HEK293T (cell line): ENCODE data around the gene MAD1L1.

ENCODE experiments used
- ARNT ChIP-seq: fragments of 450-650 bp; IDR thresholded peaks from 2 replicates; pipeline ENCODE4 v1.6.1; 2017; ENCODE audit warnings: mild to moderate bottlenecking
- HDGF ChIP-seq: fragments of 450-650 bp; IDR thresholded peaks from 2 replicates; pipeline ENCODE4 v1.6.1; 2017; ENCODE audit warnings: antibody characterized with exemption, borderline replicate concordance
- NFRKB ChIP-seq: fragments of 450-650 bp; IDR thresholded peaks from 2 replicates; pipeline ENCODE4 v1.6.1; 2016; ENCODE audit warnings: mild to moderate bottlenecking, moderate library complexity

DNA sequence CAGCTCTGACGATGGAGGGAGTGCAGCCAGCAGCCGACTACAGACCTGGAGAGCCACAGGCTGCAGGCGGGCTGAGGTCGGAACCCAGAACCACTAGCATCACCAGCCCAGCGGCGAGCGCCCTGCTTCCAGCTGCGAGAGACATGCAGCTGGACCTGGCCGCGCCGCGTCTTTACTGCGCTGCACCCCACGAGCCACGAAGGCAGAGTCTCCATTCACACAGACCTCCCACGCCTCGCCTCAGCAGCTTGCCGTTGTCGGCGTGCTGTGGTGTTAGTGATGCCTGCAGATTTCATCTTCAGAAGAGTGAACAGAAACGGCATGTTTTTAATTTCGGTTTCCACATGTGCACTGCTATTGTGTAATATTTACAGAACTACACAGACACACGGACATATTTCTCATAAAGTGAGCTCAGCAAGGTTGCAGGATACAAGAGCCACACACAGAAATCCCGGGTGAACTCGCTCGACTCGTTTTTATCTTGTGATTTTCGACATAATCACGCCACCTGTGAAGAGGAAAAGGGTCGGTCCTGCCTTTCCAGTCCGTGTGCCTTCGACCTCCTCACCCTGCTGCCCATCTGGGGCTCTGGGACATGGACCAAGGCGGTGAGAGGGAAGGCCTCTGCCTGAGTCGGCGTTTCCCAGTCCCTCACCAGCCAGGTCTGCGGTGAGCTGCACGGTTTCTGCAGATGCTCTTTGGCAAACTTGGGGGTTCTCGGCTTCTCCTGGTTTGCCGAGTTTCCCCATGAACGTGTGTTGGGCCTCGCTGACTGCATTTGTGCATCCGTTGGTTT, 310.5 kb downstream of the MAD1L1 start:
- no peak for TF ChIP-seq NFRKB
- no peak for TF ChIP-seq HDGF
- no peak for TF ChIP-seq ARNT
